HG03378 (cell line): ENCODE data around the gene TENM4.

Experiments
- ATAC-seq: cut with Tn5 transposase; IDR thresholded peaks from one replicate; pipeline ENCODE4 v1.9.1; 2021; ENCODE audit warnings: mild to moderate bottlenecking, moderate library complexity; ENCODE audit not compliant: unreplicated experiment

The TENM4 gene

DNA sequence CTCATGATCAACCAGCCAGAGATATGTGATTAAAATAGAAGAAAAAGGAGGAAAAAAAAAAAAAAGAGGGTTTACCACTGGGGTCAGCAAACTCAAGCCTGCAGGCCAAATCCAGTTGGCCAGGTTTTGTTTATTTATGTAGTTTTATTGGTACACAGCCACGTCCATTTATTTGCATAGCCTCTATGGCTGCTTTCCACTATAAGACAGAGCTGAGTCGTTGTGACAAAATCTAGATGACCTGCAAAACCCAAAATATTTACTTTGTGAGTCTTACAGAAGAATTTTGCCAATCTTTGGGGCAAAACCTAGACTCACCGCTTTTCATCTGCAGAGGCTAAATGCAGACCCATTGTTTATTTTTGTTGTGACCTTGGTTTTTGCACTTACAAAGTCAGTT lies 87.1 kb downstream of the TENM4 start:
- ATAC-seq: no peak

GRCh38 chr11:79352349-79352703 lies 88.5 kb downstream of the TENM4 start:
- ATAC-seq: no peak

DNA sequence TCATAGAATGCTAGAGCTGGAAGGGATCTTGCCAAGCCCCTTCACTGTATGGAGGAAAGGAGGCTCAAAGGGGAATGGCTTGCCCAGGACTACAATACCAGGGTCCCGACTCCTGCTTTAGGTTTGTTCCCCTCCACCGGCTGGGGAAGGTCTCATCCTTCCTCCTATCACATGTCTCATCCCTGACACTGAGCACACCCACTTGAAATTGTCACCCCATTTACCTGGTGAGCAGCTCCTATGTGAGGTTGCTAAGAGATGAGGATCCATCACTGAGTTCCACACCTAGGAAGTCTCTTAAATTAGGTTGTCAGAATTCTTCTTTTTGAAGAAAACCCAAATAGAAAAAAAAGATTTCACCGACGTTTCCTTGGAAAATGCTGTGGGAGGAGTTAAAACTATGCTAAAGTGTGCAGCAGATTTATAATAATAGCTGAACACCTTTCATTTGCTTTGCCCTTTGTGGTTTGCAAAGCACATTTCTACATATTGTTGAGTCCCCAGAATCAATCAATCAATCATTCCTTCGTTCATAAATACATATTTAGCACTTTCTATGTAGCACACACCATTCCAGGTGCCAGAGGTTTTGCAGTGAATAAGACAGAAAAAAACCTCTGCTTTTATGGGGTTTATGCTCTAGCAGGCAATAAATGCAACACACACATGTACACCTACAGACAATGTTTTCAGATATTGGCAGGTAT lies 91.7 kb downstream of the TENM4 start:
- no peak for ATAC-seq

- ATAC-seq: no peak
These were observed 94.8 kb downstream of the TENM4 start for GRCh38 chr11:79346021-79346420.

DNA sequence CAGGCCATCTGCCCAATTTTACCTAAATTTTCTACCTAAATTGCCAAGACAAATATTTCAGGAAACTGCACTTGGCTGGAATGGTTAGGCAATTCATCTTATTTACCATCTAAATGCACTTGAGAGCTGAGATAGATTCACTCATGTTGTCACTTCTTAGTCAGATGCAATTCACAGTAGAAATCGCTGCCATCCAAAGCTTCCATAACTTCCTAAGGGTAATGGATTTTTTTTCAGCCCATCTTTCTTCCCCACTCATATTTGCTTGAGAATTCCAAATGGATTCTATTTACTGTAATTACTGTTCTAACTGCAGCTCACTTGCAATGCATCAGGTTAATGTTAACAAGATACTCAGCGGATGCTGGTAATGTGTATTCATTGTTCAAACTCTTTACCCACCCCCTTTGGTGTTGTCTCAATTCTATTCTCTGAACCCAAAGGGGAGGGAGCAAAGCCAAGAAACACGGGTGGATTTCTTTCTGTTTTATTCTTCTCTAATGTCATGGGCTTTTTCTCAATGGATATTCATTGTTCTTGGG lies 96.0 kb downstream of the TENM4 start:
- ATAC-seq: no peak

GRCh38 chr11:79342686-79343085 lies 98.1 kb downstream of the TENM4 start:
- ATAC-seq: no peak

GRCh38 chr11:79342236-79342635 lies 98.6 kb downstream of the TENM4 start:
- no peak for ATAC-seq

GRCh38 chr11:79340535-79340934 lies 100.3 kb downstream of the TENM4 start:
- ATAC-seq: no peak

DNA sequence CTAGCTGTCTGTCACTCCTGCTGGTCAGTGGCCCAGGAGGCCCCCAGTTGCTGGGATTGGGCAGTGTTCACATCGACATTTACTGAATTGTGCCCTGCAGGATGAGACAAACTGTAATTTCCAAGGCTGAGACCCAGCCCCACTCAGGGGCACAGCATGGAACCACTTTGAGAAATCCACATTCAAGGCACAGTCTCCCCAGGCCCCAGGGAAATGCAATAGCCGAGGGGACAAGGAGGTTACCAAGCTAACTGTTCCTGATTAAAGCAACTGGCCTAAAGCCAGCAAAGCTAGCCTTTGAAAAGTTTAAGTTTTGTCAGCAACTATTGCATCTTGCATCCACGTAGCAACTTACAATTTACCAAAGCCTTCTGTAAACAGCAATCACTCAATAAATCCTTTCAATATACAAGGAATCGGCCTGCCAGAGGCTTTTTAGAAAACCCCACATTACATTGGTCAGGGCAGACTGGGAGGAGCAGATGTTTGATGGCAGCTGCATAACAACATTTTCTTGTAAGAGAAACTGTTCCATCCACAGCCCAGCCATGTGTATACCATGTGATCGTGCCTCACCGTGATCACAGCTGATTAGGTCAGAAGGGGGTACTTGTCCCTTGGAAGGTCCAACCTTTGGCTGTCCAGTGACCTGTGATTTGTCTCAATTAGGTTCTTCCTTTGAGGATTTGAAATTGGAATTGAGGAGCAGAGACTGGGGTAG lies 103.9 kb downstream of the TENM4 start:
- ATAC-seq: no peak

GRCh38 chr11:79335681-79336080 lies 105.1 kb downstream of the TENM4 start:
- ATAC-seq: no peak

DNA sequence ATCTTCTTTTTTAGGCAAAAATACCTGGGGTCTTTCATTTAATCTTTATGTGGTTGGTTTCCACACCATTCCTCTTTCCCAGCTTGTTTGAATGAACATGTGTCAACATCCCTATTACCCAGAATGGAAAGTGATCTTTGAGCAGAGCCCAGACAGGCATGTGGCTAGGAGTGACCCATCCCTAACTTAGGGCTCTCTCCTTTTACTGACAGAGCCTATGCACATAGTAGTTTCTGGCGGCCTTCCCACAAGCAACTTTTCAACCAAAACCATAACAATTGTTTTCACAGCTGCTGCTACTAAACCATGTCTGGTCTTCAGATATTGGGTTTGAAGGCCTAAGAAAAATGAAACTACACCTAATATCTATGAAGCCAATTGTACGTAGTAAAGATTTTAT lies 107.5 kb downstream of the TENM4 start:
- ATAC-seq: no peak

DNA sequence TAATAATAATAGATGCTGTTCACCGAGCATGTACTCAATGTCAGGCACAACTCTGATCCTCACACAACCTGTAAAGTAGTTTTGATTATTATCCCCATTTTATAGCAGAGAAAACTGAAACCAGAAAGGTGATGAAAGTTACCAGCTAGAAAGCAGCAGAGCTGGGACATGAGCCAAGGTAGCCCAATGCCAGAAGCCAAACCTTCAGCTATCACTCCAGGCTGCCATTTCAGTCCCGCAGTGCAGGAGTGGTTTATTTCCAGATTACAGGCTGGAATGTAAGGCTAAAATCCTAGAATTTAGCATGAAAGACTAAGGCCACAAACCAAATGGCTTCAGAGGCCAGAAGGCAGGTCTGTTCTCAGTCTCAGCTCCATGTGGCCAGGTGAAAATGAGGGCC lies 108.8 kb downstream of the TENM4 start:
- ATAC-seq: no peak

DNA sequence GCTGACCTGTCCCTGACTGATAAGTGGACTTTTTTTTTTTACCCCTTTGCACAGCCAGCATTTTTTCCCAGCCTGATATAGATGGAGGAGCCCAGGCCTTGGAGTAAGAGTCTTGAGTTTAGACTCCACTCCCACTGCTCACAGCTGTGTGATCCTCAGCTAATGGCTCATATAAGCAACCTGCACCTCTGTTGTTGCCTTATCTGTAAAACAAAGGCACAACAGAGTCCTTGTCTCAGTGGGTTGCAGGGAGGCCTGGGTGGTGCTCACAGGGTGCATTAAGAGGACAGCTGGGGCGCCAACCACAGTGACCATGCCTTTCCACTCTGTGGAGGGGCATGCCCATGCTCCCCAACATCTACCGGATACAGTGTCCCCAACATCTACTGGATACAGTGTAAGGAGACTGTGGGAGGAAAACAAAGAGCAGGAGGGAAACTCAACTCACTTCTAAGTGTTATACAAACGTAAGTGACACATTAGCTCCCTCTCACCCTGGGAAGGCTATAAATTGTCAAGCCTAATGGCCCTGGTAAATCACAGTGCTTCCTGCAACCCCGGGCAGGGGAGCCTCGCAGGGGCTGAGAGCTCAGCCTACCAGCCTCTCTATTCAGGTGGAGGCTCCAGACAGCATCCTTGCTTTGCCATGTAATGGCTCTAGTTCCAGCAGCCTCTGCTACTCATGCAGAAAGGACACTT lies 109.5 kb downstream of the TENM4 start:
- ATAC-seq: no peak

- ATAC-seq: no peak
These were observed 110.2 kb downstream of the TENM4 start for GRCh38 chr11:79330651-79331050.

DNA sequence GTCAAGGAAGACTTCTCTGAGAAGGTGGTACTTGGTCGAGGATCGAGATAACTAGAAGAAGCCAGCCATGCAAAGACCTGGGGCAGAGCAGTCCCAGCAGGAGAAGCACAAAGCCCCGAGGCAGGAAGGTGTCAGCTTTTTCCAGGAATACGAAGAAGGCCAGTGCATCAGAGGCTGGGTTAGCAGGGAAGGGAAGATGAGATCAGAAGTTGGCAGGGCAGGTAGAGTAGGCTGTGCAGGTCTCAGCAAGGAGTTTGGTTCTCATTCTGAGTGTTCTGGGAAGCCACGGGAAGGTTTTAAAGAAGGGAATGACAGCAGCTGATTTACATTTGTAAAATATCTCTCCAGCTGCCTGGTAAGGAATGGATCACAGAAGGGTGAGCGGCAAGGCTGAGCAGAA lies 111.3 kb downstream of the TENM4 start:
- no peak for ATAC-seq

GRCh38 chr11:79328402-79328801 lies 112.4 kb downstream of the TENM4 start:
- ATAC-seq: no peak

DNA sequence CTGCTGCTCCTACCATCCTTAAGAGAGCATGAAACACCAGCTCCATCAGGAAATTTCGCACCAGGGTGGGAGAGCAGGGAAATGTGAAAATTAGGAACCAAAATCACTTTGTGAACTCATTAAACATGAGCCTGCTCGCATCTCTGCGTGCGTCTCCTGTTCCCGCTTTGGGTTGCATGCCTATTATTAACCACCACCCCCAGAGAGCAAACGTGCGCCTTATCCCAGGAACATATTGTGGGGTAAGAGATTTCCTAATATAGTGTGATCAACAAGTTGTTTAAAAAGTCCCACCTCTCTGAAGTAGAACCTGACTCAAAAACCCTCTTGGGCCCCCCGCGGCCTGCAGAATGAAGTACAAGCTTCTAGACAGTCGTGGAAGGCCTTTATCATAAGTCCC lies 115.0 kb downstream of the TENM4 start:
- no peak for ATAC-seq

GRCh38 chr11:79321263-79321662 lies 119.6 kb downstream of the TENM4 start:
- no peak for ATAC-seq

GRCh38 chr11:79314906-79315689 lies 125.7 kb downstream of the TENM4 start:
- no peak for ATAC-seq

DNA sequence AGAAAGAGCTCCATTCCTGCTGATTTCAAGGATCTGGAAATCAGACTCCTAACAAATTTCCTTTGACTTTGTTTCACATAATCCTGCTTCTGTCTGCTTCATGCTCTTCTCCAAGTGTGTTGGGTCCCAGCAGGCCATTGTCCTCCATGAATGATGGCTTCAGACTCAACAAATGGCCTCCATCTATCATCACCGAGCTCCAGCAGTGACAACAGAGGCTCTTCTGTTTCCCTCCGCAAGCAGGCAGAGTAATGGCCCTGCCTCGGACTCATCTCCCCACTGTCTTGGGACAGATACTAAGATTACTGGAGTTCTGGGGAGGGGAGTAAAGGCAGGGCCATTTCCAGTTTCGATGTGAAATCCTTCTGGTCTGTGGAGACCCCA lies 127.3 kb downstream of the TENM4 start:
- no peak for ATAC-seq
